ENCODE results near the gene PRICKLE4.

Gene PRICKLE4

GRCh38 chr6:41791984-41792383, 11.4 kb downstream of the PRICKLE4 start:
- H3K56ac ChIP-seq (ENCODE audit: low read length) = no peak overlapping the region
- H3K18ac ChIP-seq (ENCODE audit: low read length) = no peak overlapping the region
- no peak overlapping the region for H3K9ac ChIP-seq (ENCODE audit: low read length)
- no peak overlapping the region for H3K27ac ChIP-seq (ENCODE audit: low read depth, low read length)
- peaks cover 7% of the 10 kb centered on the region for H3K36me3 ChIP-seq (ENCODE audit: control insufficient read depth, insufficient read depth, low read length)
- H3K4me2 ChIP-seq (ENCODE audit: low read length) = no peak overlapping the region
- H2BK5ac ChIP-seq (ENCODE audit: low read length) = no peak overlapping the region
- no peaks in the 10 kb centered on the region for H3K27me3 ChIP-seq (ENCODE audit: insufficient read depth, low read length, poor library complexity)
- no CpG with 5 or more reads among the region's 4 CpGs for WGBS (ENCODE audit: extremely low coverage, insufficient coverage, low lambda C conversion rate)
- H3K79me1 ChIP-seq (ENCODE audit: low read length) = peaks cover 9% of the 10 kb centered on the region
- no peak overlapping the region for H4K8ac ChIP-seq (ENCODE audit: low read depth, low read length)
- H3K4me1 ChIP-seq (ENCODE audit: control insufficient read depth, low read depth, low read length) = no peaks in the 10 kb centered on the region
- peaks cover 7% of the 10 kb centered on the region for H3K79me2 ChIP-seq (ENCODE audit: control insufficient read depth, insufficient read depth, low read length)
- no peak for DNase-seq
- no peak overlapping the region for H3K23ac ChIP-seq (ENCODE audit: low read length)
- H3K4me3 ChIP-seq (ENCODE audit: low read length) = no peak overlapping the region
- no peak overlapping the region for H4K5ac ChIP-seq (ENCODE audit: low read length)
- no peak overlapping the region for H2AK5ac ChIP-seq (ENCODE audit: low read length)
- H2BK120ac ChIP-seq (ENCODE audit: low read depth, low read length) = no peak overlapping the region
- H3K4ac ChIP-seq (ENCODE audit: low read depth, low read length) = no peak overlapping the region
- H2BK15ac ChIP-seq (replicated peaks; ENCODE audit: low read depth) = no peak overlapping the region

GRCh38 chr6:41796474-41796873, 15.9 kb downstream of the PRICKLE4 start:
- H3K36me3 ChIP-seq (ENCODE audit: control insufficient read depth, insufficient read depth, low read length) = no peaks in the 10 kb centered on the region
- no peak overlapping the region for H4K5ac ChIP-seq (ENCODE audit: low read length)
- no CpG with 5 or more reads among the region's 2 CpGs for WGBS (ENCODE audit: extremely low coverage, insufficient coverage, low lambda C conversion rate)
- no peak overlapping the region for H3K56ac ChIP-seq (ENCODE audit: low read length)
- no peak overlapping the region for H4K8ac ChIP-seq (ENCODE audit: low read depth, low read length)
- no peak overlapping the region for H3K23ac ChIP-seq (ENCODE audit: low read length)
- DNase-seq = no peak
- H2BK5ac ChIP-seq (ENCODE audit: low read length) = no peak overlapping the region
- H2AK5ac ChIP-seq (ENCODE audit: low read length) = no peak overlapping the region
- no peak overlapping the region for H3K4me2 ChIP-seq (ENCODE audit: low read length)
- H3K27ac ChIP-seq (ENCODE audit: low read depth, low read length) = no peak overlapping the region
- no peak overlapping the region for H3K9ac ChIP-seq (ENCODE audit: low read length)
- no peaks in the 10 kb centered on the region for H3K4me1 ChIP-seq (ENCODE audit: control insufficient read depth, low read depth, low read length)
- no peak overlapping the region for H3K4ac ChIP-seq (ENCODE audit: low read depth, low read length)
- H3K18ac ChIP-seq (ENCODE audit: low read length) = no peak overlapping the region
- no peak overlapping the region for H2BK120ac ChIP-seq (ENCODE audit: low read depth, low read length)
- H3K4me3 ChIP-seq (ENCODE audit: low read length) = no peak overlapping the region
- H2BK15ac ChIP-seq (replicated peaks; ENCODE audit: low read depth) = no peak overlapping the region
- no peaks in the 10 kb centered on the region for H3K27me3 ChIP-seq (ENCODE audit: insufficient read depth, low read length, poor library complexity)
- H3K79me2 ChIP-seq (ENCODE audit: control insufficient read depth, insufficient read depth, low read length) = no peaks in the 10 kb centered on the region
- H3K79me1 ChIP-seq (ENCODE audit: low read length) = no peaks in the 10 kb centered on the region

DNA sequence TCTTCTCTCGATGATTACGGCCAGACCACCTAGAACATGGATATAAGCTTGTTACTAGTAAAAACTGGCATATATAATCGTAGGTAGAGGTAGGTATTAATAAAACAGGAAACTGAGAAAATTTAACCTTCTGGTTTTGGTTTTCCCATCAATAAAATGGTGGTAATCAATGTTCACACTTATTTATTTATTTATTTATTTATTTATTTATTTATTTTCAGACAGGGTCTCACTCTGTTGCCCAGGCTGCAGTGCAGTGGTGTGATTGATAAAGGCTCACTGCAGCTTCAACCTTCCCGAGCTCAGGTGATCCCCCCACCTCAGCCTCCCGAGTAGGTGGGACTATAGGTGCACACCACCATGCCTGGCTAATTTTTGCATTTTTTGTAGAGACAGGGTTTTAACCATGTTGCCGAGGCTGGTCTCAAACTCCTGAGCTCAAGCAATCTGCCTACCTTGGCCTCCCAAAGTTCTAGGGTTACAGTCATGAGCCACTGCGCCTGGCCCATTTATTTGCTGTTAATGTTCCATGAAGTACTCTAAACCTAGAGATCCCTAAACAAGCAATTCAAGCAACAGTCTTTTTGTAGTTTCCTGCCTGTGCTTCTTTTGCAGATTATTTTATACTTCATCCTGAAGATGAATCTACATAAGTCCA, 18.4 kb downstream of the PRICKLE4 start:
- H3K4me1 ChIP-seq (ENCODE audit: control insufficient read depth, low read depth, low read length) = no peaks in the 10 kb centered on the region

DNA sequence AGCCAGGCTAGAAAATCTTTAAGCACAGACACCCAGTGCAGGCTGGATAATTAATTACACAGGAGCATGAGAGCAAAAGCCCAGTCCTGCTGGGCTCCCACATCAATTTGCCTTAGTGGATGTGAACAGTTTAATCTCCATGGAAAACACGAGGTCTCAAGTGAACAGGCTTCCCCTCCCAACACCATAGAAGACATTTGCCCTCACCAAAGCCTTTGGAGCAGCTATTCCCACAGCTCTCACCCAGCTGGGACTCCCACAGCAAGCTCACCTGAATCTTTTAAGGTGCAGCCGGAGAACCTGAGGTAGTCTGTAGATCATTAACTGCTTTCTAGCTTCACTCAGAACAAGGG, 19.0 kb downstream of the PRICKLE4 start:
- Histone ChIP-seq H4K5ac (ENCODE audit: low read length) (no peak overlapping the region), H3K18ac (ENCODE audit: low read length) (no peak overlapping the region), H3K27me3 (ENCODE audit: insufficient read depth, low read length, poor library complexity) (no peaks in the 10 kb centered on the region), H3K4me1 (ENCODE audit: control insufficient read depth, low read depth, low read length) (no peaks in the 10 kb centered on the region), H3K79me1 (ENCODE audit: low read length) (no peaks in the 10 kb centered on the region), H3K9ac (ENCODE audit: low read length) (no peak overlapping the region), H3K36me3 (ENCODE audit: control insufficient read depth, insufficient read depth, low read length) (no peaks in the 10 kb centered on the region), H3K56ac (ENCODE audit: low read length) (no peak overlapping the region), H3K23ac (ENCODE audit: low read length) (no peak overlapping the region), H3K27ac (ENCODE audit: low read depth, low read length) (no peak overlapping the region), H2BK15ac (replicated peaks; ENCODE audit: low read depth) (no peak overlapping the region), H3K4me2 (ENCODE audit: low read length) (no peak overlapping the region), H3K4ac (ENCODE audit: low read depth, low read length) (no peak overlapping the region), H2BK120ac (ENCODE audit: low read depth, low read length) (no peak overlapping the region), H4K8ac (ENCODE audit: low read depth, low read length) (no peak overlapping the region), H2AK5ac (ENCODE audit: low read length) (no peak overlapping the region), H3K4me3 (ENCODE audit: low read length) (no peak overlapping the region), H3K79me2 (ENCODE audit: control insufficient read depth, insufficient read depth, low read length) (no peaks in the 10 kb centered on the region), H2BK5ac (ENCODE audit: low read length) (no peak overlapping the region)
- no CpG with 5 or more reads among the region's 2 CpGs for WGBS (ENCODE audit: extremely low coverage, insufficient coverage, low lambda C conversion rate)
- no peak for DNase-seq

More for the DNA sequence above, 18.4 kb downstream of the PRICKLE4 start:
- H4K5ac ChIP-seq (ENCODE audit: low read length) = no peak overlapping the region
- no peak overlapping the region for H3K4ac ChIP-seq (ENCODE audit: low read depth, low read length)
- H4K8ac ChIP-seq (ENCODE audit: low read depth, low read length) = no peak overlapping the region
- H3K36me3 ChIP-seq (ENCODE audit: control insufficient read depth, insufficient read depth, low read length) = no peaks in the 10 kb centered on the region
- no peak overlapping the region for H3K4me3 ChIP-seq (ENCODE audit: low read length)
- no peak overlapping the region for H3K23ac ChIP-seq (ENCODE audit: low read length)
- H3K79me2 ChIP-seq (ENCODE audit: control insufficient read depth, insufficient read depth, low read length) = no peaks in the 10 kb centered on the region
- H3K27ac ChIP-seq (ENCODE audit: low read depth, low read length) = no peak overlapping the region
- no peak for DNase-seq
- no peak overlapping the region for H2BK120ac ChIP-seq (ENCODE audit: low read depth, low read length)
- H2BK15ac ChIP-seq (replicated peaks; ENCODE audit: low read depth) = no peak overlapping the region
- H3K27me3 ChIP-seq (ENCODE audit: insufficient read depth, low read length, poor library complexity) = no peaks in the 10 kb centered on the region
- no peaks in the 10 kb centered on the region for H3K79me1 ChIP-seq (ENCODE audit: low read length)
- no peak overlapping the region for H3K9ac ChIP-seq (ENCODE audit: low read length)
- no peak overlapping the region for H2BK5ac ChIP-seq (ENCODE audit: low read length)
- no peak overlapping the region for H2AK5ac ChIP-seq (ENCODE audit: low read length)
- H3K4me2 ChIP-seq (ENCODE audit: low read length) = no peak overlapping the region
- H3K18ac ChIP-seq (ENCODE audit: low read length) = no peak overlapping the region
- H3K56ac ChIP-seq (ENCODE audit: low read length) = no peak overlapping the region
- WGBS (ENCODE audit: extremely low coverage, insufficient coverage, low lambda C conversion rate) = no CpG with 5 or more reads among the region's 7 CpGs

GRCh38 chr6:41801380-41801779, 20.8 kb downstream of the PRICKLE4 start:
- peaks cover 1% of the 10 kb centered on the region for H3K36me3 ChIP-seq (ENCODE audit: control insufficient read depth, insufficient read depth, low read length)

More at GRCh38 chr6:41801380-41801779, 20.8 kb downstream of the PRICKLE4 start:
- Histone ChIP-seq H2BK15ac (replicated peaks; ENCODE audit: low read depth) (no peak overlapping the region), H2AK5ac (ENCODE audit: low read length) (no peak overlapping the region), H3K23ac (ENCODE audit: low read length) (no peak overlapping the region), H3K4me2 (ENCODE audit: low read length) (no peak overlapping the region), H3K4me3 (ENCODE audit: low read length) (no peak overlapping the region), H3K9ac (ENCODE audit: low read length) (no peak overlapping the region), H3K79me2 (ENCODE audit: control insufficient read depth, insufficient read depth, low read length) (no peaks in the 10 kb centered on the region), H4K8ac (ENCODE audit: low read depth, low read length) (no peak overlapping the region), H3K79me1 (ENCODE audit: low read length) (no peaks in the 10 kb centered on the region), H3K18ac (ENCODE audit: low read length) (no peak overlapping the region), H3K4ac (ENCODE audit: low read depth, low read length) (no peak overlapping the region), H2BK120ac (ENCODE audit: low read depth, low read length) (no peak overlapping the region), H2BK5ac (ENCODE audit: low read length) (no peak overlapping the region), H3K4me1 (ENCODE audit: control insufficient read depth, low read depth, low read length) (no peaks in the 10 kb centered on the region), H3K27me3 (ENCODE audit: insufficient read depth, low read length, poor library complexity) (no peaks in the 10 kb centered on the region), H4K5ac (ENCODE audit: low read length) (no peak overlapping the region), H3K56ac (ENCODE audit: low read length) (no peak overlapping the region), H3K27ac (ENCODE audit: low read depth, low read length) (no peak overlapping the region)
- WGBS (ENCODE audit: extremely low coverage, insufficient coverage, low lambda C conversion rate) = no CpG with 5 or more reads among the region's 2 CpGs
- no peak for DNase-seq

Data from mesendoderm (in vitro differentiated cells).